ENCODE data around the gene GOLGA8M.
"Not testable (repeated sequence)": the region's sequence is repeated elsewhere in the genome, so short reads cannot be mapped to it uniquely, and the experiment has no call there.

Gene GOLGA8M

DNA sequence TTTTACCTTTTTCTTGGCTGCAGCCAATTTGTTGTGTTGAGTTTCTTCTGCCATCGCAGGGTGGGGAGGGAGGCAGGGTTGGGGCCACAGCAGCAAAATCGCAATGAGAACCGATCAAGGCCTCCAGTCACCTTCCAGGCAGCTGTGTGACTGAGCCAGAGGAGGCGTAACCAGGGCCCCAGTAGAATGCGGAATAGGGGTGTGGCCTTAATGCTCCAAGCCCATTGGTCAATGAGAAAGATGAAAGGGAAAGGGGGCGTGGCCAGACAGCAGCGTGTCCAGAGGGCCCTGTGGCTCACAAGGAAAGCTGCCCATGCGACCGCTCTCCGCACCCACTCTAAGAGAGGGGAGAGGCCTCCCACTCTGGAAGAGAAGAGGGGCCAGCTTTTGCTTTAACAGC lies at the start of gene GOLGA8M:
GOLGA8M (minus strand) TSS at position 152 of the 400 bp plus-strand sequence; CDS start at position 54, 98 bp downstream.
- DNase-seq (ENCODE audit: low read depth): not testable (repeated sequence)

GRCh38 chr15:28742890-28743289 lies 30.7 kb upstream of the GOLGA8M start:
- not testable (repeated sequence) for DNase-seq (ENCODE audit: low read depth)

DNA sequence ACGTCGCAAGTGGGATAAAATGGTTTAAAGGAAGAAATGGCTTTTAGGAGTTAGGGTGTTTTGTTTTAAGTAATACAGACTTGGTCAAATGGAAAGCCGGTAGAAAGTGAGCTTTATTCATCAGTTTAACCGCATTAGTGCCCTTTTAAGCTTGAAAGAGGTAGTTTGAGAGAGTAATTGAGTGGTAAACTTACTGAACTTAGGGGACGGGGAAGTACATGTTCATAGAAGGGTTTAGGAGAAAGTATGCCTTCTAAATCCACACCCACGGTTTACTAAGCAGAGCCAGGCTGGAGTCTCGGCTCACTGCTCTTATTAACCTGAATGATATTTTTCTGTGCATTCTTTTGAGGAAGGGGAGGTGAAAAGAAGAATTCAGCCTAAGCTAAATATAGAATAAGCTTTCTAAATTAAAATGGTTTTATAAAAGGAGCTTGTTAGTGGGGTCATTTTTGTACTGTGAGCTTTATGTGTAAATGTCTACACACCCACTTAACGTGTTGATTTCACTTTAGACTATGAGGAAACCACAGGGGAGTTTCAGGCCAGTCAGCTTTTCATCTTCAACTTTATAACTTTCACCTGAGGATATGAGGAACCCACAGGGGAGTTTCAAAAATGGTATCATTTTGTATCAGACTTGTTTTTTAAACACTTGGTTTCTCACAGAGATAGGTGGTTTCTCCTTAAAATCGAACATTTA lies 26.5 kb upstream of the GOLGA8M start:
- DNase-seq (ENCODE audit: low read depth): not testable (repeated sequence)

DNA sequence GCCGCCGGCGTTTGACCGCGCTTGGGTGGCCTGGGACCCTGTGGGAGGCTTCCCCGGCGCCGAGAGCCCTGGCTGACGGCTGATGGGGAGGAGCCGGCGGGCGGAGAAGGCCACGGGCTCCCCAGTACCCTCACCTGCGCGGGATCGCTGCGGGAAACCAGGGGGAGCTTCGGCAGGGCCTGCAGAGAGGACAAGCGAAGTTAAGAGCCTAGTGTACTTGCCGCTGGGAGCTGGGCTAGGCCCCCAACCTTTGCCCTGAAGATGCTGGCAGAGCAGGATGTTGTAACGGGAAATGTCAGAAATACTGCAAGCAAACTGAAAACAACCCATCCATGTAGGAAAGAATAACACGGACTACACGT lies 26.0 kb upstream of the GOLGA8M start:
- not testable (repeated sequence) for DNase-seq (ENCODE audit: low read depth)

- DNase-seq (ENCODE audit: low read depth): not testable (repeated sequence)
Observed at GRCh38 chr15:28737521-28738199, 25.4 kb upstream of the GOLGA8M start.

DNA sequence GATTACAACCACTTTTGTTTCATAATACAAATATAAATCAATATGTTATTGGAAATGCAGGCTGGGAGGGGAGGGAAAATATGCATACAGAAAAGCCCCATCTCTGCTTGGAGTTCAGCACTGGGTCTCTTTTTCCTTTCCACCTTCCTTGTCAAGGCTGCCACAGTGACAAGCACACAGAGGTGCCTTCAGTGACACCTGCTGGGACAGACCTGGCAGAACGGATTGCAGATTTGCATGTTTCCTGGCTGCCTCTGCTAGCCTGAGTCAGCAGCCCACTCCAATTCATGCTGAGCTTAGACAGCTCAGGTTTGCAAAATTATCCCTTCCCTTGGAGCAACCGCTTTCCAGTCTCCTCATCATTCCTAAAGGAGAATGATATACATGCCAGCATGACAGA lies 15.8 kb upstream of the GOLGA8M start:
- DNase-seq (ENCODE audit: low read depth): not testable (repeated sequence)

DNA sequence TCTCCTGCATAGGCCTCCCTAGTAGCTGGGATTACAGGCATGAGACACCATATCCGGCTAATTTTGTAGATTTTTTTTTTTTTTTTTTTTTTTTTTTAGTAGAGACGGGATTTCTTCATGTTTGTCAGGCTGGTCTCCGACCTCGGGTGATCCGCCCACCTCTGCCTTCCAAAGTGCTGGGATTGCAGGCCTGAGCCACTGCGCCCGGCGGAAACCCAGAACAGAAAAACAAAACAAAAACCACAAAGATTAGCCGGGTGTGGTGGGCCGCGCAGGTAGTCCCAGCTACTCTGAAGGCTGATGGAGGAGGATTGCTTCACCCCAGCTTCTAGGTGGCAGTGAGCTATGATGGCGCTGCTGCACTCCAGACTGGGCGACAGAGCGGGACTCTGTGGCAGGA lies 14.8 kb upstream of the GOLGA8M start:
- not testable (repeated sequence) for DNase-seq (ENCODE audit: low read depth)

- no peak for DNase-seq (ENCODE audit: low read depth)
Observed at GRCh38 chr15:28726102-28726501, 13.9 kb upstream of the GOLGA8M start.

GRCh38 chr15:28725556-28725955 lies 13.3 kb upstream of the GOLGA8M start:
- DNase-seq (ENCODE audit: low read depth): no peak

DNA sequence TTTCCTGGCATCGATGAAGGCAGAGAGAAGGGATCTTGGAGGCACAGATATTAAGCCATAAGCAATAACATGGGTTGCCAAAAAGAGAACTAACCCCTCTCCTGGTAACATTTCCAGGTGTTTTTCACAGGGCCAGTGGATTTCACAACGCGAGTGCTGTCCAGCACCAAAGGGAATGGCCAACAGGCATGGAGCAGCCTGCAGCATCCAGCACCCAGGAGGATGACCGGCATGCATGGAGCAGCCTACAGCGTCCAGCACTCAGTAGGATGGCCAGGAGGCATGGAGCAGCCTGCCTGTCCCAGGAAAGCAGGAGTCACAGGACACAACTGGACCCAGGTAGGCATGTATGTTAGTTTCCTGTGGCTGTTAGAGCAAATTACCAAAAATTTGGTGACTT lies 11.8 kb upstream of the GOLGA8M start:
- DNase-seq (ENCODE audit: low read depth): not testable (repeated sequence)

- DNase-seq (ENCODE audit: low read depth): not testable (repeated sequence)
Observed at GRCh38 chr15:28719626-28720025, 7.4 kb upstream of the GOLGA8M start.

DNA sequence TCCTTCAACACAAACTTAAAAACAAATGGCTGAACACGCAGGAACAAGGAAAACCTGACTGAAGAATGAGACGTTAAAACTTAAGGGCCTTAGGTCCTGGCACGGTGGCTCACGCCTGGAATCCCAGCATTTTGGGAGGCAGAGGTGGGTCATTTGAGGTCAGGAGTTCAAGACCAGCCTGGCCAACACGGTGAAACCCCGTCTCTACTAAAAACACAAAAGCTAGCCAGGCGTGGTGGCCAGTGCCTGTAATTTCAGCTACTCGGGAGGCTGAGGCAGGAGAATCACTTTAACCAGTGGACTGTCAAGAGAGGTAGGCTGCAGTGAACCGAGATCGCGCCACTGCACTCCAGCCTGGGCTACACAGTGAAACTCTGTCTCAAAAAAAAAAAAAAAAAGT lies 6.4 kb upstream of the GOLGA8M start:
- not testable (repeated sequence) for DNase-seq (ENCODE audit: low read depth)

- not testable (repeated sequence) for DNase-seq (ENCODE audit: low read depth)
Observed at GRCh38 chr15:28714176-28714575, 2.0 kb upstream of the GOLGA8M start.

GRCh38 chr15:28703927-28704326 lies 8.3 kb downstream of the GOLGA8M start:
- DNase-seq (ENCODE audit: low read depth): not testable (repeated sequence)

- not testable (repeated sequence) for DNase-seq (ENCODE audit: low read depth)
Observed at GRCh38 chr15:28702427-28702826, 9.8 kb downstream of the GOLGA8M start.

DNA sequence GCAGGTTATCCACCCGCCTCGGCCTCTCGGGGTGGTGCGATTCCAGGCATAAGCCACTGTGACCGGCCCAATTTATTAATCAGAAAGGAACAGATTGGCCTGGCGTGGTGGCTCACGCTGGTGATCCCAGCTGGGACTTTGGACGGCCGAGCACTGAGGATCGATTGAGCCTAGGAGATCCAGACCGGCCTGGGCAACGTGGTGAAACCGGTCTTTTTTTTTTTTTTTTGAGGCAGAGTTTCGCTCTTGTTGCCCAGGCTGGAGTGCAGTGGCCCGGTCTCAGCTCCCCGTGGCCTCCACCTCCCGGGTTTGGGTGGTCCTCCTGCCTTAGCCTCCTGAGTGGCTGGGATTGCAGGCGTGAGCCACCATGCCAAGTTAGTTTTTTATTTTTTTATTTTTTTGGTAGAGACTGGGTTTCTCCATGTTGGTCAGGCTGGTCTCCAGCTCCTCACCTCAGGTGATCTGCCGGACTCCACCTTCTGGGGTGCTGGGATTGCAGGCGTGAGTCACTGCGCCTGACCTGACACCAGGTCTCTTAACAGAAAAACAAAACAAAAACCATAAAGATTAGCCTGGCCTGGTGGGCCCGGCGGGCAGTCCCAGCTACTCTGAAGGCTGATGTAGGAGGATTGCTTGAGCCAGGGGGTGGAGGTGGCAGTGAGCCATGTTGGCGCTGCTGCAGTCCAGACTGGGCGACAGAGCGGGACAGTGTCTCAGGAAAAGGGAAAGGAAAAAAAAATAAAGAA lies 18.0 kb downstream of the GOLGA8M start:
- not testable (repeated sequence) for DNase-seq (ENCODE audit: low read depth)

- DNase-seq (ENCODE audit: low read depth): not testable (repeated sequence)
Observed at GRCh38 chr15:28693021-28693420, 19.2 kb downstream of the GOLGA8M start.

DNA sequence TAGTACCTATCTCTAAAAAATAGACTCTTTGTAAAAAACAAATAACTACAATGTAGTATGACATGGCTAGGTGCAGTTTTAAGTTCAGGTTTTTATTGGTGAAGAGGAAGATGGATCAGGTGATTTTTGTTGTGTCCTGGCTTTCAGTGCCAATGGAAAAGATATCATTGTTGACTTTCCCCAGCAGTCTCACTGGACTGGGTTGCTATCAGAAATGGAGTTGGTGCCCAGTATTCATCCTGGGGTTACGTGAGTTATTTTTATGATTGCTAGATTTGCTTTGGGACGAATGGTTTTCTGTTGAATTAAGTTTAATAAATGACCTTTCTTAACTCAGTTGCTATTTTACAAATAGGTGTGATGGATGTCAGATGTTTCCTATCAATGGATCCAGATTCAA lies 38.7 kb downstream of the GOLGA8M start:
- DNase-seq (ENCODE audit: low read depth): not testable (repeated sequence)

DNA sequence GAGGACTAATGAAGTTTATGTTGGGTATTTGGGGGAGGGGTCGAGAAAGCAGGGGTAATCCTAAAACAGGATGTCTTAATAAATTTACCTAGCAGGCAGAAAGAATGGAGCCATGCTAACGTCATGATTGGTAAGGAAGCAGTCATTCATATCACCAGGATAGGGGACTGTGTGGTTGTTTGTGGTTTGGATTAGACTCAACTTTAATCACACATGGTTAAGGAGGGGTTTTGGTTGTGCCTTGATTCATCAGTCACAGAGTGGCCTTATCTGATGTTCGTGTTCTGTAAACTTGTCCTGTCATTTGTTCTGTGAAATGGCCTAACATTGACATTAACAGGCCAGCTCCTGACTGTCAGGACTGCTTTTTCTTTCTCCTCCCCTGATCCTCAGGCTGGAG lies 40.1 kb downstream of the GOLGA8M start:
- DNase-seq (ENCODE audit: low read depth): not testable (repeated sequence)

DNA sequence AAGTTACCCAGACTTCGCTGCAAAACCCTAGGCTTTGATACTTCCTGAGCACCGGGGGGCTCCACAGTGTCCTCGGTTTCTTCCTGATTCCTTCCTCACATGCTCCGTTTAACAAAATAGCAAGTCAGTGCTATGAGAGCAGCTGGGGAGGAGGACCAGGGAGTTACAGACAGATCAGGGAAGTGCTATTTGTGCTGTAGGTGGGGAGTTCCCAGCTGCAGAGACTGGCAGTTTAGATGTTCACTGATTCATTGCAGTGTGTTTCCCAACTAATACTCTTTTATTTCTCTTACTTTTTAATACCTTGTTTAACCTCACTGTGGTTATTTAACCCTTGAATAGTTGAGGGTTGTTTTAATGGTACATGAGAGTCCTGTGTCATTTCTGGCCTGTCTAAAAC lies 45.8 kb downstream of the GOLGA8M start:
- not testable (repeated sequence) for DNase-seq (ENCODE audit: low read depth)

GRCh38 chr15:28664575-28664974 lies 47.6 kb downstream of the GOLGA8M start:
- not testable (repeated sequence) for DNase-seq (ENCODE audit: low read depth)

GRCh38 chr15:28663717-28664116 lies 48.5 kb downstream of the GOLGA8M start:
- DNase-seq (ENCODE audit: low read depth): not testable (repeated sequence)

DNA sequence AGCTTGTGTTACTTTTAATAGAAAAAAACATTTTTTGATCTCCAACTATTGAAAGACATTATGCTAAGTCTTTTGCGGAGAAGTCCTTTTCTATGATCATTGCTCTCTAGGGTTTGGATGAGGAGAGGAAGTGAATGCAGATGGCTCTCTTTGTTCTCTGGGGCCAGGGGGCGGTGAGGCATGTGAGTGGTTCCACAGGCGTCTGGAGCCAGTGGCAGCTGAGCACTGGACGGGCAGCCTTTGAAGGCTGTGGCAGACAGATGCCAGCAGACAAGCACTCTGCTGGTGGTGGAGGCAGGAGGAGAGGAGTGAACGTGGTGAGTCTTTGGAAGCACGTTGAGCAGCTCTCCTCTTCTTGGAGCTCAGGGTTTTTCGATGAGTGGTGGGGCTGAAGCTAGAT lies 51.5 kb downstream of the GOLGA8M start:
- not testable (repeated sequence) for DNase-seq (ENCODE audit: low read depth)
